Keratinocyte (primary cell): ENCODE measurements around the gene FILIP1. TPM values are rescaled to one million over a fixed set of nuclear protein-coding genes. Genes with fewer than 3 reads are reported as not detected.

Experiments
- DNase-seq: peaks from one replicate; pipeline ENCODE4 v3.0.0-alpha.2; 2011; ENCODE audit warnings: low read depth, missing footprints, low spot score
- FAIRE-seq: peaks from 2 replicates; lab custom pipeline; 2011; peaks lifted over from hg19 to GRCh38; lab: Jason Lieb, UNC
- H2AFZ ChIP-seq: 2 replicates; pipeline ENCODE4 v1.6.0; 2012; ENCODE audit warnings: low read length, control low read depth, inconsistent platforms; ENCODE audit not compliant: control insufficient read depth
- H3K27ac ChIP-seq: 2 replicates; pipeline ENCODE4 v1.5.1; 2011; ENCODE audit warnings: low read length; ENCODE audit not compliant: control insufficient read depth, insufficient read depth
- H3K27me3 ChIP-seq: 3 replicates; pipeline ENCODE4 v1.6.0; 2011; ENCODE audit warnings: low read length; ENCODE audit not compliant: control insufficient read depth, insufficient read depth; ENCODE audit errors: extremely low read depth
- H3K36me3 ChIP-seq, 2 experiments: 2 replicates in 1 of 2; 3 replicates in 1 of 2; pipeline ENCODE4 v1.5.1; 2011; ENCODE audit warnings: low read length in 2 of 2, mild to moderate bottlenecking in 1 of 2; ENCODE audit not compliant: control insufficient read depth in 2 of 2, insufficient read depth in 2 of 2; ENCODE audit errors: extremely low read depth in 1 of 2
- H3K4me1 ChIP-seq: 3 replicates; pipeline ENCODE4 v1.5.1; 2011; ENCODE audit warnings: low read length; ENCODE audit not compliant: control insufficient read depth, insufficient read depth; ENCODE audit errors: extremely low read depth
- H3K4me2 ChIP-seq: 3 replicates; pipeline ENCODE4 v1.6.0; 2011; ENCODE audit warnings: low read depth, low read length; ENCODE audit not compliant: control insufficient read depth, insufficient read depth; ENCODE audit errors: extremely low read depth
- H3K4me3 ChIP-seq, 3 experiments: fragments of 200-600 bp in 1 of 3; sonication (generic) in 1 of 3; 2 replicates in 2 of 3; 3 replicates in 1 of 3; pipeline ENCODE4 v1.5.1; 2011 to 2016; ENCODE audit warnings: low read length in 3 of 3, mild to moderate bottlenecking in 3 of 3, control low read depth in 2 of 3, inconsistent platforms in 1 of 3, low read depth in 1 of 3, mixed read lengths in 1 of 3, mixed run types in 1 of 3, moderate library complexity in 1 of 3; ENCODE audit not compliant: control insufficient read depth in 2 of 3, insufficient read depth in 2 of 3; ENCODE audit errors: extremely low read depth in 1 of 3
- H3K79me2 ChIP-seq: 2 replicates; pipeline ENCODE4 v1.6.0; 2012; ENCODE audit warnings: low read length; ENCODE audit not compliant: control insufficient read depth, insufficient read depth
- H3K9ac ChIP-seq: 3 replicates; pipeline ENCODE4 v1.6.0; 2011; ENCODE audit warnings: low read length; ENCODE audit not compliant: control insufficient read depth, insufficient read depth; ENCODE audit errors: extremely low read depth
- H3K9me1 ChIP-seq: 3 replicates; pipeline ENCODE4 v1.6.0; 2011; ENCODE audit warnings: low read length; ENCODE audit not compliant: control insufficient read depth, insufficient read depth; ENCODE audit errors: extremely low read depth
- H3K9me3 ChIP-seq: 2 replicates; pipeline ENCODE4 v1.5.1; 2012; ENCODE audit warnings: low read depth, low read length; ENCODE audit not compliant: control insufficient read depth
- H4K20me1 ChIP-seq: 3 replicates; pipeline ENCODE4 v1.6.0; 2011; ENCODE audit warnings: low read length; ENCODE audit not compliant: control insufficient read depth, insufficient read depth; ENCODE audit errors: extremely low read depth
- CTCF ChIP-seq, 3 experiments: IDR thresholded peaks in 1 of 3; conservative IDR thresholded peaks in 1 of 3; optimal IDR thresholded peaks in 1 of 3; 2 replicates in 2 of 3; 3 replicates in 1 of 3; pipeline versions ENCODE3 to v1.5.1; 2011; ENCODE audit warnings: low read length in 3 of 3, mild to moderate bottlenecking in 3 of 3, moderate library complexity in 2 of 3, control low read depth in 1 of 3, inconsistent platforms in 1 of 3; ENCODE audit not compliant: insufficient read depth in 2 of 3; ENCODE audit errors: extremely low read depth in 1 of 3
- EZH2 ChIP-seq: IDR thresholded peaks from one replicate; pipeline ENCODE4 v1.6.1; 2012; ENCODE audit warnings: inconsistent platforms, mild to moderate bottlenecking, low read length, moderate library complexity
- dilution Hi-C: fragments of 300-500 bp; cut with MboI; formaldehyde crosslinking; loops from one replicate; pipeline ENCODE4 v1.7.0; 2020; ENCODE audit warnings: low sequenced_read_pairs; ENCODE audit not compliant: extremely low pct_ligation_motif_present
- polyA plus RNA-seq, 5 experiments: library from polyadenylated mRNA; depleted of rRNA in 3 of 5; stranded (reverse) in 3 of 5; stranded (forward) in 1 of 5; unstranded in 1 of 5; fragments of >200 nt; gene quantifications; 1 replicate in 1 of 5; 2 replicates in 3 of 5; 3 replicates in 1 of 5; pipeline versions ENCODE4 v1.2.1 to v1.2.3, GENCODE V29; 2011 to 2012; ENCODE audit warnings: missing spikeins in 2 of 5, low read depth in 1 of 5, low replicate concordance in 1 of 5

The FILIP1 gene
- polyA plus RNA-seq, 1 donor (not counting 4 experiments of a cell fraction or from before 2014, with no cell fraction given): 0.01 TPM

GRCh38 chr6:75348882-75349261 lies 144.7 kb downstream of the FILIP1 start:
- H2AFZ ChIP-seq: no peak overlapping the region
- no peak overlapping the region for H3K9ac ChIP-seq
- H3K27ac ChIP-seq: no peak overlapping the region
- no peak overlapping the region for H3K4me2 ChIP-seq
- FAIRE-seq (no peak), DNase-seq (no peak)
- H4K20me1 ChIP-seq: no peaks in the 10 kb centered on the region
- H3K4me1 ChIP-seq: no peaks in the 10 kb centered on the region
- TF ChIP-seq EZH2 (no peak), CTCF (optimal IDR thresholded peaks at IDR 0.05 in 1 of 3, IDR thresholded peaks at IDR 0.05 in 1 of 3, conservative IDR thresholded peaks at IDR 0.05 in 1 of 3; ENCODE audit: extremely low read depth in 1 of 3, insufficient read depth in 2 of 3, low read length in 3 of 3) (no peak)
- H3K4me3 ChIP-seq: no peak overlapping the region
- no peaks in the 10 kb centered on the region for H3K9me1 ChIP-seq
- peaks cover 19% of the 10 kb centered on the region for H3K27me3 ChIP-seq
- H3K9me3 ChIP-seq: no peaks in the 10 kb centered on the region
- no peaks in the 10 kb centered on the region for H3K79me2 ChIP-seq
- H3K36me3 ChIP-seq: no peaks in the 10 kb centered on the region
- dilution Hi-C loops: no loop called here

GRCh38 chr6:75347898-75348610 lies 145.5 kb downstream of the FILIP1 start:
- Histone ChIP-seq H3K79me2 (no peaks in the 10 kb centered on the region), H3K9ac (no peak overlapping the region), H3K36me3 (no peaks in the 10 kb centered on the region), H3K27ac (no peak overlapping the region), H3K4me3 (no peak overlapping the region), H4K20me1 (no peaks in the 10 kb centered on the region), H3K4me2 (no peak overlapping the region), H3K4me1 (no peaks in the 10 kb centered on the region), H2AFZ (no peak overlapping the region), H3K27me3 (peaks cover 19% of the 10 kb centered on the region), H3K9me3 (no peaks in the 10 kb centered on the region), H3K9me1 (no peaks in the 10 kb centered on the region)
- no peak for DNase-seq
- no peak for FAIRE-seq
- dilution Hi-C loops: no loop called here
- TF ChIP-seq CTCF (optimal IDR thresholded peaks at IDR 0.05 in 1 of 3, IDR thresholded peaks at IDR 0.05 in 1 of 3, conservative IDR thresholded peaks at IDR 0.05 in 1 of 3; ENCODE audit: extremely low read depth in 1 of 3, insufficient read depth in 2 of 3, low read length in 3 of 3): no peak
- TF ChIP-seq EZH2: no peak
